Fibroblast of lung (primary cell): Measurements from ENCODE around the gene CARS2. TPM values are rescaled to one million over a fixed set of nuclear protein-coding genes. Genes with fewer than 3 reads are reported as not detected.
"Not testable (repeated sequence)": the region's sequence is repeated elsewhere in the genome, so short reads cannot be mapped to it uniquely, and the experiment has no call there.

Experiments used
- DNase-seq, 2 donors: peaks; one replicate each; pipeline versions ENCODE4 v3.0.0 to v3.0.0-alpha.2; 2010; ENCODE audit warnings: low read depth in 2 of 2
- H2AFZ ChIP-seq: 2 replicates; pipeline ENCODE4 v1.5.1; 2012; ENCODE audit warnings: low read length, control low read depth, inconsistent platforms
- H3K27ac ChIP-seq: 2 replicates; pipeline ENCODE4 v1.5.1; 2011; ENCODE audit warnings: low read length, control low read depth; ENCODE audit not compliant: insufficient read depth
- H3K27me3 ChIP-seq: 2 replicates; pipeline ENCODE4 v1.5.1; 2011; ENCODE audit warnings: mild to moderate bottlenecking, low read length; ENCODE audit not compliant: control insufficient read depth, insufficient read depth
- H3K36me3 ChIP-seq: 2 replicates; pipeline ENCODE4 v1.5.1; 2011; ENCODE audit warnings: low read length; ENCODE audit not compliant: control insufficient read depth, insufficient read depth
- H3K4me1 ChIP-seq: 2 replicates; pipeline ENCODE4 v1.5.1; 2011; ENCODE audit warnings: low read length; ENCODE audit not compliant: control insufficient read depth, insufficient read depth; ENCODE audit errors: extremely low read depth
- H3K4me2 ChIP-seq: 2 replicates; pipeline ENCODE4 v1.5.1; 2011; ENCODE audit warnings: low read length, control low read depth; ENCODE audit not compliant: insufficient read depth; ENCODE audit errors: extremely low read depth
- H3K4me3 ChIP-seq, 4 experiments: fragments of 200-600 bp in 1 of 4; sonication (generic) in 1 of 4; replicated peaks in 1 of 4; 2 replicates each; pipeline ENCODE4 v1.5.1; 2011 to 2016; ENCODE audit warnings: low read length in 4 of 4, low read depth in 3 of 4, mild to moderate bottlenecking in 3 of 4, control low read depth in 2 of 4, inconsistent platforms in 1 of 4, mixed read lengths in 1 of 4; ENCODE audit not compliant: insufficient read depth in 1 of 4; ENCODE audit errors: control extremely low read depth in 1 of 4
- H3K79me2 ChIP-seq: 2 replicates; pipeline ENCODE4 v1.5.1; 2012; ENCODE audit warnings: mild to moderate bottlenecking, low read length, inconsistent platforms; ENCODE audit not compliant: control insufficient read depth, insufficient read depth
- H3K9ac ChIP-seq: 2 replicates; pipeline ENCODE4 v1.5.1; 2011; ENCODE audit warnings: mild to moderate bottlenecking, low read length, control low read depth; ENCODE audit not compliant: insufficient read depth
- H3K9me3 ChIP-seq: 2 replicates; pipeline ENCODE4 v1.5.1; 2012; ENCODE audit warnings: low read depth, low read length; ENCODE audit not compliant: control insufficient read depth, insufficient read depth
- H4K20me1 ChIP-seq: 2 replicates; pipeline ENCODE4 v1.5.1; 2011; ENCODE audit warnings: low read length; ENCODE audit not compliant: control insufficient read depth, insufficient read depth; ENCODE audit errors: extremely low read depth
- CTCF ChIP-seq, 2 donors: IDR thresholded peaks in 1 of 2; conservative IDR thresholded peaks in 1 of 2; 1 replicate in 1 of 2; 2 replicates in 1 of 2; pipeline ENCODE4 v1.5.1; 2011 to 2012; ENCODE audit warnings: low read length in 2 of 2, control low read depth in 1 of 2, inconsistent platforms in 1 of 2, low read depth in 1 of 2, mild to moderate bottlenecking in 1 of 2
- EZH2 ChIP-seq: IDR thresholded peaks from 2 replicates; pipeline ENCODE4 v1.5.1; 2012; ENCODE audit warnings: low read length, control low read depth, mild to moderate bottlenecking; ENCODE audit errors: missing control alignments
- polyA plus RNA-seq, 2 donors: library from polyadenylated mRNA; depleted of rRNA in 1 of 2; stranded (reverse) in 1 of 2; unstranded in 1 of 2; fragments of >200 nt; gene quantifications; 2 replicates each; pipeline ENCODE4 v1.2.1, GENCODE V29; 2011 to 2012; ENCODE audit warnings: missing spikeins in 1 of 2
- total RNA-seq: library from RNA; depleted of rRNA; stranded (reverse); fragments of >200 nt; gene quantifications from 2 replicates; pipeline ENCODE4 v1.2.1, GENCODE V29; 2014

Gene CARS2
- total and polyA plus RNA-seq, 2 donors (not counting 1 experiment from before 2014, with no cell fraction given), result 64.7 to 127 TPM

- Histone ChIP-seq H3K9me3 (no peaks in the 10 kb centered on the region), H3K9ac (no peak overlapping the region), H3K27me3 (no peaks in the 10 kb centered on the region), H3K79me2 (peaks cover 17% of the 10 kb centered on the region), H3K4me2 (no peak overlapping the region), H3K4me3 (no peak overlapping the region), H3K4me1 (no peaks in the 10 kb centered on the region), H2AFZ (no peak overlapping the region), H3K36me3 (peaks cover 40% of the 10 kb centered on the region), H3K27ac (no peak overlapping the region), H4K20me1 (peaks cover 3% of the 10 kb centered on the region)
- TF ChIP-seq CTCF (conservative IDR thresholded peaks at IDR 0.05 in 1 of 2, IDR thresholded peaks at IDR 0.05 in 1 of 2; ENCODE audit: low read depth in 1 of 2, low read length in 2 of 2) (no peak), EZH2 (no peak)
- no peak for DNase-seq
These were observed 70.4 kb downstream of the CARS2 start for GRCh38 chr13:110635405-110636002.

GRCh38 chr13:110634558-110634957, 71.4 kb downstream of the CARS2 start:
- Histone ChIP-seq H4K20me1 (peaks cover 3% of the 10 kb centered on the region), H3K4me3 (no peak overlapping the region), H3K4me2 (no peak overlapping the region), H3K9ac (no peak overlapping the region), H3K36me3 (peaks cover 38% of the 10 kb centered on the region), H2AFZ (no peak overlapping the region), H3K27ac (no peak overlapping the region), H3K79me2 (peaks cover 24% of the 10 kb centered on the region), H3K4me1 (no peaks in the 10 kb centered on the region), H3K9me3 (no peaks in the 10 kb centered on the region), H3K27me3 (no peaks in the 10 kb centered on the region)
- DNase-seq, result peak; percentile 65 to 90
- TF ChIP-seq CTCF (conservative IDR thresholded peaks at IDR 0.05 in 1 of 2, IDR thresholded peaks at IDR 0.05 in 1 of 2; ENCODE audit: low read depth in 1 of 2, low read length in 2 of 2) (no peak), EZH2 (no peak)

- Histone ChIP-seq H2AFZ (no peak overlapping the region), H3K9ac (no peak overlapping the region), H3K79me2 (peaks cover 30% of the 10 kb centered on the region), H3K27me3 (no peaks in the 10 kb centered on the region), H3K4me3 (no peak overlapping the region), H3K4me2 (no peak overlapping the region), H3K9me3 (no peaks in the 10 kb centered on the region), H3K27ac (no peak overlapping the region), H4K20me1 (peaks cover 3% of the 10 kb centered on the region), H3K4me1 (no peaks in the 10 kb centered on the region), H3K36me3 (peaks cover 32% of the 10 kb centered on the region)
- DNase-seq, result no peak
- no peak for TF ChIP-seq CTCF (conservative IDR thresholded peaks at IDR 0.05 in 1 of 2, IDR thresholded peaks at IDR 0.05 in 1 of 2; ENCODE audit: low read depth in 1 of 2, low read length in 2 of 2)
- TF ChIP-seq EZH2, result no peak
These were observed 72.1 kb downstream of the CARS2 start for GRCh38 chr13:110633776-110634175.

GRCh38 chr13:110632255-110632654, 73.7 kb downstream of the CARS2 start:
- H3K27me3 ChIP-seq, H3K4me2 ChIP-seq, H2AFZ ChIP-seq, H3K9me3 ChIP-seq, DNase-seq, H4K20me1 ChIP-seq, H3K9ac ChIP-seq, H3K4me3 ChIP-seq, H3K4me1 ChIP-seq, H3K27ac ChIP-seq: not testable (repeated sequence)
- Histone ChIP-seq H3K36me3 (peaks cover 28% of the 10 kb centered on the region), H3K79me2 (peaks cover 44% of the 10 kb centered on the region)
